Neural progenitor cell (in vitro differentiated cells): Measurements from ENCODE around the gene OXLD1.

Source experiments
- CTCF ChIP-seq: fragments of 200-600 bp; sonication (generic); IDR thresholded peaks from 2 replicates; pipeline ENCODE4 v1.5.1; 2017; ENCODE audit warnings: antibody characterized with exemption, mild to moderate bottlenecking
- EZH2 ChIP-seq: fragments of 200-600 bp; sonication (generic); IDR thresholded peaks from 2 replicates; pipeline ENCODE4 v1.6.1; 2017; ENCODE audit warnings: antibody characterized with exemption, mild to moderate bottlenecking, moderate library complexity
- EZH2phosphoT487 ChIP-seq: fragments of 200-600 bp; sonication (generic); IDR thresholded peaks from 2 replicates; pipeline ENCODE4 v1.6.1; 2017; ENCODE audit warnings: antibody characterized with exemption

DNA sequence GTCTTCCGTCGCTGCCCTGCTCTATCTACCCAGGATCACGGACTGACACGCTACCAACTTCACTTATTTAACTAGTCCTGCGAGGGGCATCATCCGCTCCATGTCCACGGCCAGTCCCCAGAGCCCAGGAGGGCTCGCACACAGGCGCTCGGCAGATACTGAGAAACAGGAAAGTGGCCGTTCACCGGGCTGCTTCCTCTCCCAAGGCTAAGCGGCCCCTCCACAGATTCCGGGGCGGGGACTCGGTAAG is 388 bp downstream of the OXLD1 start:
- no peak for TF ChIP-seq CTCF
- no peak for TF ChIP-seq EZH2
- no peak for TF ChIP-seq EZH2phosphoT487
